ENCODE data around the gene STK11IP. TPM values are rescaled to one million over a fixed set of nuclear protein-coding genes. Genes with fewer than 3 reads are reported as not detected.

STK11IP gene
- total RNA-seq, 2 experiments from 2014 or later, result 25.9 to 27.6 TPM

- POLR2A ChIA-PET, result no interaction called here
- CTCF ChIA-PET, result no interaction called here
These were observed 13.6 kb downstream of the STK11IP start for GRCh38 chr2:219611306-219611705.

- CTCF ChIA-PET, result no interaction called here
- POLR2A ChIA-PET, result no interaction called here
These were observed 14.4 kb downstream of the STK11IP start for GRCh38 chr2:219611866-219612576.

- POLR2A ChIA-PET, result no interaction called here
- CTCF ChIA-PET, result no interaction called here
These were observed 15.1 kb downstream of the STK11IP start for GRCh38 chr2:219612577-219613286.

GRCh38 chr2:219613461-219614070 lies 15.9 kb downstream of the STK11IP start:
- POLR2A ChIA-PET, result no interaction called here
- CTCF ChIA-PET, result no interaction called here

- CTCF ChIA-PET, result no interaction called here
- POLR2A ChIA-PET, result no interaction called here
These were observed 16.6 kb downstream of the STK11IP start for GRCh38 chr2:219614076-219614860.

GRCh38 chr2:219615036-219615435 lies 17.4 kb downstream of the STK11IP start:
- ChIA-PET CTCF (no interaction called here), POLR2A (no interaction called here)

GRCh38 chr2:219615894-219616293 lies 18.2 kb downstream of the STK11IP start:
- ChIA-PET CTCF (no interaction called here), POLR2A (no interaction called here)

- ChIA-PET CTCF (no interaction called here), POLR2A (no interaction called here)
These were observed 18.9 kb downstream of the STK11IP start for GRCh38 chr2:219616550-219616949.

- CTCF ChIA-PET, result no interaction called here
- POLR2A ChIA-PET, result no interaction called here
These were observed 21.1 kb downstream of the STK11IP start for GRCh38 chr2:219618733-219619122.

GRCh38 chr2:219619235-219619634 lies 21.6 kb downstream of the STK11IP start:
- ChIA-PET CTCF (interaction anchor here (1.1 kb wide), 1 partner anchor 24 kb away, joined by 4 read pairs; no protein-coding TSS in a partner anchor), POLR2A (no interaction called here)

- ChIA-PET POLR2A (interaction anchor here (0.7 kb wide), 1 partner anchor 125 kb away, joined by 5 read pairs; a partner anchor contains a TSS), CTCF (no interaction called here)
These were observed 22.9 kb downstream of the STK11IP start for GRCh38 chr2:219620546-219620945.

GRCh38 chr2:219621935-219622334 lies 24.3 kb downstream of the STK11IP start:
- ChIA-PET POLR2A (no interaction called here), CTCF (no interaction called here)

- ChIA-PET POLR2A (no interaction called here), CTCF (no interaction called here)
These were observed 24.8 kb downstream of the STK11IP start for GRCh38 chr2:219622472-219622871.

GRCh38 chr2:219624565-219624964 lies 26.9 kb downstream of the STK11IP start:
- ChIA-PET POLR2A (no interaction called here), CTCF (no interaction called here)

- POLR2A ChIA-PET, result no interaction called here
These were observed 27.5 kb downstream of the STK11IP start for GRCh38 chr2:219625179-219625578.

GRCh38 chr2:219626540-219626939 lies 28.9 kb downstream of the STK11IP start:
- ChIA-PET CTCF (interaction anchor here (1.3 kb wide), 1 partner anchor 16 kb away, joined by 6 read pairs; no protein-coding TSS in a partner anchor), POLR2A (no interaction called here)

More at GRCh38 chr2:219625179-219625578, 27.5 kb downstream of the STK11IP start:
- CTCF ChIA-PET, result no interaction called here

- POLR2A ChIA-PET, result no interaction called here
- CTCF ChIA-PET, result interaction anchor here (1.3 to 2.0 kb wide), 2 partner anchors 15 to 97 kb away, joined by 5 to 6 read pairs; no protein-coding TSS in a partner anchor
These were observed 29.7 kb downstream of the STK11IP start, which contains the start of gene SLC4A3 for GRCh38 chr2:219627103-219628100. Gene SLC4A3 (plus strand): TSS chr2:219627630. CDS start chr2:219627993, 363 bp downstream.

GRCh38 chr2:219628235-219628985 lies 30.8 kb downstream of the STK11IP start:
- CTCF ChIA-PET, result interaction anchor here (1.0 to 2.0 kb wide), 2 partner anchors 14 to 98 kb away, joined by 3 to 5 read pairs; no protein-coding TSS in a partner anchor
- POLR2A ChIA-PET, result no interaction called here
